Suppressor macrophage (primary cell): Measurements from ENCODE around the gene PRKCB.

Experiments
- DNase-seq, 4 experiments: peaks; one replicate each; pipeline ENCODE4 v3.0.0-alpha.2; 2020 to 2022

PRKCB gene

DNA sequence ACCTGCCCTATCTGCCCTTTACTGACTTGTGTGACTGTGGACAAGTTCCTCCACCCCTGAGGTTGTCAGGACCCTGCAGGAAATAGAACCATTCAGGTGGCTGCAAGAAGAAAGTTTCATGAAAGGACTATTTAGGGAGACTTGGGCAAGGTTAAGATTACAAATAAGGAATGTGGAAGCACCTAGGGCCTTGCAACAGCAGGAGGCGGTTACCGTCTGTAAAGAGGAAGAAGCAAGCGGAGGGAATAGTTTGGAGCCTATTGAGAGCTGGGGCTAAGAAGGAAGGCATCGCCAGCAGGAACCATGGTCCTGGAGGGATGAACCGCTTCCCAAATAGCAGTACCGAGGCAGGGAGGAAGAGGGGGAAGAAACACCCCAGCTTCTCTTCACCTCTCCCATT, 132.4 kb downstream of the PRKCB start:
- peak; percentile 33 to 67 (median 63) for DNase-seq

DNA sequence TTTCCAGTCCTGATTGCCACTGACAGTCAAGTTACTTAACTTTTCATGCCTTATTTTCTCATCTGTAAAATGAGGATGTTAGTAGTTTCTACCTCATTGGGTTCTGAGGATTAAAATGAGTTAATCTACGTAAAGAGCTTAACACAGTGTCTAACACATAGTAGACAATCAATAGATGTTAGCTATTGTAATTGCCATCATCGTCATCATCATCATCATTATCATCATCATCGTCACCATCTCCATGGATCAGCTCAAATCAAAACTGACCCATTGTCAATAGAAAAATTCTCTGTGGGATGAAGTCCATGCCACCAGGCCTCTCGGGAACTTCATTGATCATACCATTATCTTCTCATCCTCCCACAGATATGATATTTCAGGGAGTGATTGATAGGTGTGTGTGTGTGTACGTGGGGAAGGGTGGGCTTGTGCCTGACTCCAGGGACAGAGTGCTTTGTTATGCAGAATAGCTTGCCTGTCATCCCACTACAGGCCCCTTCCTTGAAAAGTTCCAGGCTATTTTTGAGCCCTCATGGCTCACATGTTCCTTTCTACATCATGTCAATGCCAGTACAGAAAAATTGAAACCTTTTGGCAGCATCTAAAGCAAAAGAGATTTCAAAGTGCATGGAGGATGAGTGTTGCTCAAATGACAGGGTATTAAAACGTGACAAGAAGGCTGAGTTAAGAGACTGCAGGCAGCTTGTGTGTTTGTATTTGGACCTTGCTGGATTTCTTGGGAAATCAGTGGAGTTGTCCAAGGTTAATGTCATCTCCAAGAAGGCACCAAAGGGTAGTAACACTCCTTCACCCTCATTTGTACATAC, 133.9 kb downstream of the PRKCB start:
- DNase-seq, result no peak

DNA sequence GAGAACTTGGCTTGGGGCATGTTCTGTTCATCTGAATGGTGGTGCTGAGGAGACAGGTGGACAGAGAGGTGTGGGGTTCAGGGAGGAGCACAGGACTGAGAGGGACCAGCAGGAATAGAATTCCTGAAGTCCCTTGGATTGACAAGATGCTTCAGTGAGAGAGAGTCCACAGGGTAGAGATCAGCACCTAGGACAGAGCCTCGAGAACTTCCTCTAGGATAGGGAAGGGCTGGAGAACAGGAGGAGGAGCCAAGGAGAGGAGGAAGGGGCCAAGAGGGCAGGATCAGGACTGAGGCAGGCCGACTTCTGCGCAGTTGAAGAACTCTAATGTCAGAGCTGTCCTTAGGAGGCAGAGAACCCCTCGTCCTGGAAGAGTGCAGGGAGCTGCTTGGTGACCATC, 138.4 kb downstream of the PRKCB start:
- peak in 2 of 4 experiments; percentile 19 to 21 for DNase-seq

DNA sequence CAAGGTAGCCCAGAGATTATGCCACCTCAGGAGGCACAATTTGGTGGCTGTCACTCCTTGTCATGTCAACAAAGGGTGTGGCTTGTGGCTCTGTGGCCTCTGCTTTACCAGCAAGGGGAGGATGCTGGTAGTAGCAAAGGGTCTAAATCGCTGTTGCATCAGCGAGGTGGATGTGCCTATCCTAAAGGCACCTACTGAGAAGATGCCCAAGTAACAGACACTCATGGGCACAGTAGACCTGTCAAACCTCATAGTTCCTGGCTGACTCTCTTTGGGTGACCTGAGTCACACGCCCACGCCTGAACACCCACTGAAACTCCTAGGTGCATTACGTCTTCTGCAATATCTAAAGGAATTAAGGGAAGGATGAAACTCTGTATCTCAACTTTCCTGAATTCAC, 139.5 kb downstream of the PRKCB start:
- no peak for DNase-seq

DNA sequence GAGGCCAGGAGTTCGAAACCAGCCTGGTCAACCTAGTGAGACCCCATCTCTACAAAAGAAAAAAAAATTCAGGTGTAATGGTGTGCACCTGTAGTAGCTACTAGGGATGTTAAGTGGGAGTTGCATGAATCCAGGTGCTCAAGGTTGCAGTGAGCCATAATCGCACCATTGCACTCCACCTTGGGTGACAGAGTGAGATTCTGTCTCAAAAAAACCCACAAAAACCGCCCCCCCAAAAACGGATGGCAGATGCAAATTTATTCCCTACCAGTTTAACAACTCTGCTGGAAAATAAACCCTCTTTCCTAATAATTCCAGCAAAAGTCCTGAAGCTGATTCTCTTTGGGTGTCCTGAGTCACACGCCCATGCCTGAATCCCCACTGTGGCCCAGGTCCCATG, 140.3 kb downstream of the PRKCB start:
- no peak for DNase-seq

DNA sequence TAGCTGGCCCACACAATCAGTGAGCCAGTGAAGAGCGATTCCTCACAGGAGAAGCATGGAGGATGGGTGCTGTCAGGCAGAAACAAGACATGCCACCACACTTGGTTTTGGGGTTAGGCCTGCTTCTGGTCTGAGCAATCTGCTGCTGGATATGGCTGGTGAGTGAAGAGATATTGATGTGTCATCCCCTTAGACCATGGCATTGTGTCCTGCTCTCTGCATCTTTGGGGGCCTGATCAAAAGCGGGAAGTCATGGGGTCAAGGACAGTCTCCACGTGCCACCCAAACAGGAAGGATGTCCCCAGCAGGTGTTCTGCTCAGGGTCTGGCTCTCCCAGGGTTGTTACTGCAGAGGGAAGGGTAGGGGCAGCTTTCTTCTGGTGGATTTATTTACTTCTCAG, 140.7 kb downstream of the PRKCB start:
- DNase-seq, result no peak

DNA sequence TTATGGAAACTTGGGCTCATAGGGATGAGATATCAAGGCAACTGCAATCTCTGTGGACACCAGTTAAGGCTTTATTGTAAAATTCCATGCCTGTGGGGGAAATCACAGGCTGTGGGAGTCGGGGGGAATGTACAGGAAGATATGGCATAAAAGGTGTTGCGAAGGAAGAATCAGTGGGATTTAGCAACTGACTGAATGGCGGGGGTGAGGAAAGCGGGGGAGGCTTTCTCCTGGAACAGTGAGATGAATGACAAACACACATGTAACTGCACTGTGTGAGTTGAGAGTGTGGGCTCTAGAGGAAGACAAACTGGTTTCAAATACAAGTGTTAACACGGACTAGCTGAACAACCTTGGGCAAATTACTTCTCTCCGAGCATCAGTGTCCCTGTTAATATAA, 143.7 kb downstream of the PRKCB start:
- peak in 3 of 4 experiments; percentile 5 to 41 (median 9) for DNase-seq

DNA sequence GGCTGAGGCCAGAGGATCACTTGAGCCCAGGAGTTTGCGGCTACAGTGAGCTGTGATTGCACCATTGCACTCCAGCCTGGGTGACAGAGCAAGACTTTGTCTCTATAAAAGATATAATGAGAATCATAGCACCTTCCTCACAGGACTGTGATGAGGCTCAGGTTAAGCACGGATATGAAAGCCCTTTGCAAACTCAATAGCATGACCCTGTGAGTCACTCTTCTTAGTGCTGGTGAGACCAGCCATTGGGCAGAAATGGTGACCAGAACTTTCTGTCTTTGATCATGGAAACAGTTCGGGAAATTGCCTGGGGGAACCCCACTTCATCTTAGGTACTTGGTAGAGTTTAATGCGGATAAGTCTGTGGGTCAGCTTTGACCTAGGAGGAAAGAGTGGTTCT, 144.2 kb downstream of the PRKCB start:
- DNase-seq, result no peak

DNA sequence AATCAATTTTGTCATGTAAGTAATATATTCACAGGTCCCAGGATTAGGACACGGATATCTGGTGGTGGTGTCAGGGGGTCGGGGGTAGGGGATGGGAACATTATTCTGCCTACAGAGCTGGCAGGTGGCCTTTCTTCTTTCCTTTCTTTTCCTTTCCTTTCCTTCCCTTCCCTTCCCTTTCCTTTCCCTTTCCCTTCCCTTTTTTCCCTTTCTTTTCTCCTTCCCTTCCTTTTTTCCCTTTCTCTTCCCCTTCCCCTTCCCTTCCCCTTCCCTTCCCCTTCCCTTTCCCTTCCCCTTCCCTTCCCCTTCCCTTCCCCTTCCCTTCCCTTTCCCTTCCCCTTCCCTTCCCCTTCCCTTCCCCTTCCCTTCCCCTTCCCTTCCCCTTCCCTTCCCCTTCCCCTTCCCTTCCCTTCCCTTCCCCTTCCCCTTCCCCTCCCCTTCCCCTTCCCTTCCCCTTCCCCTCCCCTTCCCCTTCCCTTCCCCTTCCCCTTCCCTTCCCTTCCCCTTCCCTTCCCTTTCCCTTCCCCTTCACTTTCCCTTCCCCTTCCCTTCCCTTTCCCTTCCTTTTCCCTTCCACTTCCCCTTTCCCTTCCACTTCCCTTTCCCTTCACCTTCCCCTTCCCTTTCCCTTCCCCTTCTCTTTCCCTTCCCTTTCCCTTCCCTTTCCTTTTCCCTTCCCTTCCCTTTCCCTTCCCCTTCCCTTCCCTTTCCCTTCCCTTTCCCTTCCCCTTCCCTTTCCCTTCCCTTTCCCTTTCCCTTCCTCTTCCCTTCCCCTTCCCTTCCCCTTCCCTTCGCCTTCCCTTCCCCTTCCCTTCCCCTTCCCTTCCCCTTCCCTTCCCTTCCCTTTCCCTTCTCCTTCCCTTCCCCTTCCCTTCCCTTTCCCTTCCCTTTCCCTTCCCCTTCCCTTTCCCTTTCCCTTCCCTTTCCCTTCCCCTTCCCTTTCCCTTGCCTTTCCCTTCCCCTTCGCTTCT, 145.9 kb downstream of the PRKCB start:
- DNase-seq, result no peak

DNA sequence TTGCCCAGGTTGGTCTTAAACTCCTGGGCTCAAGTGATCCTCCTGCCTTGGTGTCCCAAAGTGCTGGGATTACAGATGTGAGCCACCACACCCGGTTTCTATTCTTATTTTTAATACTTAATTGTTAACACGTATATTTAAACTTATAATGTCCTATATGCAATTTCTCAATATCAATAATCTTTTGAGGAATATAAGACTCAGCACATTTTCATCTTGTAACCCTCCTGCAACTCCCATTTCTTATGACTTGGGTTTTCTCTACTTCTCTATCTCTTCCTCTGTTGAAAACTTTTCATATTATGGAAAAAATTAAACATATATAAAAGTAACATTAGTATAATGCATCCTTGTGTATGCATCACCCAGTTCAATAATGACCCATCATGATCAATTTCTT, 150.7 kb downstream of the PRKCB start:
- no peak for DNase-seq

DNA sequence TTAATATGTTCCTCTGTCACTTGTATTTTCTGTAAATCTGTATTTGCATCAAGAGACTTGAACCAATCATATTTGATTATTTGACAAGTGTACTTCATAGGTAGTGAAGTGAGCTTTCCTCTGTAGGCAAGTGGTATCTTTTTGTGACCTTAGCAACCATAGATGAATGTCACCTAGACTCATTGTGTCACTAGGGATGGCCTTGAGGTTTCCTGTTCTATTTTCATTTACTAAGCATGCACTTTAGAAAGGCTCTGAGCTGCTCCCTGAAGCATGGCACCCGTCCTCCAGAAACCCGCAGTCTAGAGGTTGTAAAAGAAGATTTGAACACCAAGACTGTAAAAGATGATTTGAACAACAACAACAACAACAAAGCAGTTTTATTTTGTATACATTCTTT, 151.7 kb downstream of the PRKCB start:
- DNase-seq, result no peak

DNA sequence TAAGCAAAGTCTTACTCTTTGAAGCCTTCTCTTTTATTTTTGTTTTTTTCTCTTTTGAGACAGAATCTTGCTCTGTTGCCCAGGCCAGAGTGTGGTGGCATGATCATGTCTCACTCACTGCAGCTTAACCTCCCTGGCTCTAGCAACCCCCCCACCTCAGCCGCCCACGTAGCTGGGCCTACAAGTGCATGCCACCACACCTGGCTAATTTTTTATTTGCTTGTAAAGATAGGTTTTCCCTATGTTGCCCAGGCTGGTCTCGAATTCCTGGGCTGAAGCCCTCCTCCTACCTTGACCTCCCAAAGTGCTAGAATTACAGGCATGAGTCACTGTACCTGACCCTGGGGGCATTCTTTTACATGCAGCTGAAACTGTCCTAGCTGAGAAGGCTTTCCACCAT, 154.7 kb downstream of the PRKCB start:
- DNase-seq, result no peak

DNA sequence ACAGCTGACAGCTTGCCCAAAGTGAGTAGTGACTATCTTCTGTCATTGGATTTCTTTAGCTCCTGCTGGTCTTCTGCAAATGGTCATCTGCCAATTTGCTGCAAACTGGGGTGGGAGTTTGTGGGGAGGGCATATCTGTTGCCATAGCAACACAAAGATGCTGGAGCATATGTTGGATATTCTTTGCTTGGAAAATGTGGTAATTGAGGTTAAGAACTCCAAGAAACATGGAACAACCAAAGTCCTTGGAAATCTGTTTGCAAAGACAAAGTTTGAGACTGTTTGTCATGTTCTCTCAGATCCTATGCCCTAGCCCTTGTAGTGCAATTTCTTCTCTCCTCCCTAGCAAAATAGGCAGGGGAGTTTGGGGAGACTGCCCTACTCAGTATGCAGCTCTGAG, 155.3 kb downstream of the PRKCB start:
- no peak for DNase-seq

DNA sequence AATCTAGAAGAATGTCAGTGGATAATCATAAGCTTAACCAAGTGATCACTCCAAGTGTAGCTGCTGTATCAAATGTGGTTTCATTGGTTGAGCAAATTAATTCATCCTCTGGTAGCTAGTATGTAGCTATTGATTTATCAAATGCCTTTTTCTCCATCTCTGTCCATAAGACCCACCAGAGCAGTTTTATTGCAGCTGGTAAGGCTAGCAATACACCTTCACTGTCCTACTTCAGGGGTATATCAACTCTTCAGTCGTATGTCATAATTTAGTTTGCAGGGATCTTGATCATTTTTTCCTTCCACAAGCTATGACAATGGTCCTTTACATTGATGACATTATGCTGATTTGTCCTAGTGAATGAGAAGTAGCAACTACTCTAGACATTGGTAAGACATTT, 158.8 kb downstream of the PRKCB start:
- no peak for DNase-seq

DNA sequence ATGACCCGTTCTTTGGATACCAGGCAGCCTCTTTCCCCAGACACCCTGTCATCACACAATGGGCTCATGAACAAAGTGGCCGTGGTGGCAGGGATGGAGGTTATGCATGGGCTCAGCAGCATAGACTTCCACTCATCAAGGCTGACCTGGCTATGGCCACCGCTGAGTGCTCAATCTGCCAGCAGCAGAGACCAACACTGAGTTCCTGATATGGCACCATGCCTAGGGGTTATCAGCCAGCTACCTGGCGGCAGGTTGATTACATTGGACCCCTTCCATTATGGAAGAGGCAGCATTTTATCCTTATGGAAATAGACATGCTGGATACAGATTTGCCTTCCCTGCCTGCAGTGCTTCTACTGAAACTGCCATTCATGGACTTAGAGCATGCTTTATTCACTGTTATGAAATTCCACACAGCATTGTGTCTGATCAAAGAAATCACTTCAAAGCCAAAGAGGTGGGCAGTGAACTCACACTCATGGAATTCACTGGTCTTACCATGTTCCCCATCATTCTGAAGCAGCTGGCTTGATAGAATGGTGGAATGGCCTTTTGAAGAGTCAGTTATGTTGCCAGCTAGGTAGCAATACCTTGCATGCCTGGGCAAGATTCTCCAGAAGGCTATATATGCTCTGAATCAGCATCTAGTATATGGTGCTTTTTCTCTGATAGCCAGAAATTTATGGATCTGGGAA, 160.6 kb downstream of the PRKCB start:
- no peak for DNase-seq

DNA sequence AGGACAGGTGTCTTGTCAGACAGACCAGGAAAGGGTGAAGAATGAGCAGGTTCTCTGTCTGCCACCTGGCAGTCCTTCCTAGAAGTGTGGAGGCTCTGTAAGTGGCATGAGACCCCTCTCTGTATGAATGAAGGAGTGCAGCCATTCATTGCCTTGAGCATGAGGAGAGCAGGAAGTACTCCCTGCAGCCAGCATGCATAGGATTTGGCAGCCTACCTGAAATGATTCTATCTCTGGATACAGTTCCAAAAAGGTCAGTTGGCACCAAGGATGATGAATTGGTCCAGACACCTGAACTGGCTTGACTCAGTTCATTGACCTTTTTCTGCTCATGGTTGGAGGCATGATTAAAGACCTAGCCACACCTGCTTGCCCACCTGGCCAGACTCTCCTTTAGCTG, 163.0 kb downstream of the PRKCB start:
- no peak for DNase-seq

DNA sequence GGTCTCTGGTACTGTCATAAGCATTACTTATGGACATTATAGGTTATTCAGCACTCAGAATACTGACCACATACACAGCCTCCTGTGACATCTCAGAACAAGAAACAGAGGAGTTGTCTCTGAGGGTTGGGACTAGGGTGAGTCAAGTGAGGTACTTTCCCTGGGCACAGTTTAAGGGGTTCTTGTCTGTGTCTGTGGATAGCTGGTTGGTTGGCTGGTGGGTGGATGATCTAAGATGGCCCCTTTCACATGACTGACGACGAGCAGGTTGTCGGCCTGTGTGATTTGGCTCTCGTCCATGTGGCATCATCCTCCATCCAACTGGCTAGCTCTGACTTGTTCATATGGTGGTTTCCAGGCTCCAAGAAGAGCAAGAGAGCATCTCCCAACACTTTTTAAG, 163.9 kb downstream of the PRKCB start:
- peak; percentile 17 to 50 (median 26) for DNase-seq

DNA sequence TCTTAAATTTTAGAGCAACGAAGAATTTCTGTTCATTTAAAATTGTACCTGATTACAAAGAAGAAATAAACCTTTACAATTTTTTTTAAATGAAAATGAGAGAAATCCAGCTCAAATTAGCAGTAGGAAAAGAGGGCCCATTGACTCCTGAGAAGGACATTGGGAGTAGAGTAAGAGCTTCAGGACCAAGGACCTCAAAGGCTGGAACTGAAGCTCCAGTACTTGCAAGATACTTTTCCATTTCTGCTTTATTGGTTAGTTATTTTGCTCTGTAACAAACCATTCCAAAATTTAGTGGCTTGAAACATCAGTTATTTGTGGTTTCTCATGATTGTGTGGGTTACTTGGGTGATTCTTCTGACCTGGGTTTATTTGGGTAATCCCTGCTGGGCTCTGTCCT, 165.9 kb downstream of the PRKCB start:
- DNase-seq, result no peak

DNA sequence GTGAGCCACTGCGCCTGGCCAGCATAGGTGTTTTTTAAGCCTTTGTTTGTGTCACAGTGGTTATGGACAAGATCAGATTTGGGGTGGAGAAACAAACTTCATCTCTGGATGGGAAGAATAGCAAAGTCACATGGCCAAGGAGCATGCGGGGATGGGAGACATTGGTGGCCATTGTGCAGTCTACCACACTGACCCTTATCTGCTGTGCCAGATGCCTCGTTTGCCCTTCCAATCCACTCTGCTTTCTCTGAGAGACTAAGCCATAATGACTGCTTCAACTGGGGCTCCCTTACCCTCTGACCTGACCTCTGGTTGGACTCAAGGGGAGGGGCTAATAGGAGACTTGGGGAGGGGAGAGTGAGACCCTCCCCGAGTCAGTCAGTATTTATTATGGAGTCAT, 166.8 kb downstream of the PRKCB start:
- DNase-seq, result no peak

DNA sequence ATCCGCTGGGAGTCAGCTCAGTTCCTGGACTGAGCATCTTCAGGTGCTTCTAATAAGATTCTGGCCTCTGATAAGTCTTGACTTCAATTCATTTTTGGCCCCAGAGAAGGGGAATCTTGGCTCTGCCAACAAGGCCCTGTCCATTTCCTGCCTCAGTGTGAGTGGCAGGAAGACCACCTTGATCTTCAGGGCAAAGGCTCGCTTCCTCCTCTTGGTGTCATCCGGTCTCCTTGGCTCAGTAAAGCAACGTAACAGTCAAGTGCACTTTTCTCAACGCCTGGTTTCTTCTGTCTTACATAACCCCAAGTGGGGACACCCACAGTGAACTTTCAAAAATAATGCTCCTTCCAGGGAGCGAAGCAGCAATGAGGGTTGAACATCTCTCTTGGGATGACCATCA, 169.8 kb downstream of the PRKCB start:
- DNase-seq, result peak in 3 of 4 experiments; percentile 16 to 43 (median 29)

DNA sequence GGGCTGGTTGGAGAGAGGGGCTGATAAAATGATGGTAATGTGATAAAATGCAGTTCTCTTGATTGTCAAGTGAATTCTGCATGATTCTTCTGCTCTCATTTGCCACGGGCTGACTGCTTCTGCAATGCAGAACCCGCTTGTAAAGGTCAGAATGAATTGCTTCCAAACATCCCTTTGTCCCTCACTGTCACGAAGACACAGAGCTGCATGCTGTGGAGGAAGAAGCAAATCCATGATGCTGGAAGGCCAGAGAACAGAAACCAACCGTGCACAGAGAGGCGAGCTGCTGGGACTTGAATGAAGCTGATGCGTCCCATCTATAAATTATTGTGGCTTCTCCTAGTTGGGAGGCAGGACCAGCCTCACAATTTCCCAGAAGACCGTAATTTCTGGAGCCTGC, 171.6 kb downstream of the PRKCB start:
- DNase-seq, result no peak

DNA sequence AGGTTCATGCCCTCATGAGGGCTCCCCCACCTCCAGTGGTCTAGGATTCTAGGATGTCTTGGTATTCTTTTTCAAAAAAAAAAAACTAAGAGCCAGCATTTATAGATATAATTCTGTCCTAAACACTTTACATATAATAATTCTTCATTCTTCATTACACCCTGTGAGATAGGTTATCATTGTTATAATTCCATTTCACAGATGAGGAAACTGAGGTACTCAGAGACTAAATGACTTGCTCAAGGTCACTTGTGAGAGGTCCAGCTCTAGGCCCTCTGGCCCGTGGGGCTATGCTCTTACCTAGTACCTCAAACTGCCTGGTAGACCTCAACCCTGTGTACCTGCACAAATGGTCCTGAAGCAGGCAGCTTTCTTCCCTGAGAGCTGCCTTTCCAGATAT, 172.2 kb downstream of the PRKCB start:
- DNase-seq, result no peak

DNA sequence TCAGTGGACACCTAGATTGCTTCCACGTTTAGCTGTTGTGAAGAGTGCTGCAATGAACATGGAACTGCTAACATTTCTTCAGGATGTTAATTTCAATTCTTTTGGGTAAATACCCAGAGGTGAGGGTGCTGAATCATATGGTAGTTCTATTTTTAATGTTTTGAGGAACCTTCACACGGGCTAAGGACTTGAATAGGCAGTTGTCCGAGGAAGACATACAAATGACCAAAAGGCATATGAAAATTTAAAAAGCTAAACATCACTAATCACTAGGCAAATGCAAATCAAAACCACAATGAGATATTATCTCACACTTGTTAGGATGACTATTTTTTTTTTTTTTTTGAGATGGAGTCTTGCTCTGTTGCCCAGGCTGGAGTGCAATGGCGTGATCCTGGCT, 173.3 kb downstream of the PRKCB start:
- DNase-seq, result peak; percentile 22 to 75 (median 42)
